ENCODE measurements around the gene CAMTA2.

DNA sequence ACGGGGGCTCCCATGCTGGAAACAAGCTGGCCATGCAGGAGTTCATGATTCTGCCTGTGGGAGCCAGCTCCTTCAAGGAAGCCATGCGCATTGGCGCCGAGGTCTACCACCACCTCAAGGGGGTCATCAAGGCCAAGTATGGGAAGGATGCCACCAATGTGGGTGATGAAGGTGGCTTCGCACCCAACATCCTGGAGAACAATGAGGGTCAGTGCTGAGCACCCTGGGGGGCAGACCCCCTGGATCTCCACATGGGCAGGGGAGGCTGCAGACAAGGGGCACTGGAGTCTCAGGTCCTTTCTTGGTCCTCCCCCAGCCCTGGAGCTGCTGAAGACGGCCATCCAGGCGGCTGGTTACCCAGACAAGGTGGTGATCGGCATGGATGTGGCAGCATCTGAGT lies 32.4 kb downstream of the CAMTA2 start:
- TF ChIP-seq KAT7 (CRISPR knock-in tag; IDR thresholded peaks at IDR 0.05; ENCODE audit: borderline replicate concordance) (no peak), ELF4 (CRISPR knock-in tag; IDR thresholded peaks at IDR 0.05; ENCODE audit: low read depth) (no peak), GABPB1 (CRISPR knock-in tag; IDR thresholded peaks at IDR 0.05) (no peak), E2F4 (CRISPR knock-in tag; IDR thresholded peaks at IDR 0.05; ENCODE audit: borderline replicate concordance, low read depth) (no peak), CBFB (CRISPR knock-in tag; IDR thresholded peaks at IDR 0.05; ENCODE audit: low read depth) (no peak), ZNF281 (CRISPR knock-in tag; IDR thresholded peaks at IDR 0.05) (no peak), MAX (CRISPR knock-in tag; IDR thresholded peaks at IDR 0.05) (no peak), NR1H2 (CRISPR knock-in tag; IDR thresholded peaks at IDR 0.05) (no peak), ZNF121 (CRISPR knock-in tag; IDR thresholded peaks at IDR 0.05) (no peak), CREB1 (CRISPR knock-in tag; IDR thresholded peaks at IDR 0.05) (no peak), JUN (CRISPR knock-in tag; IDR thresholded peaks at IDR 0.05) (no peak)
- TF ChIP-seq, protein P1, sequence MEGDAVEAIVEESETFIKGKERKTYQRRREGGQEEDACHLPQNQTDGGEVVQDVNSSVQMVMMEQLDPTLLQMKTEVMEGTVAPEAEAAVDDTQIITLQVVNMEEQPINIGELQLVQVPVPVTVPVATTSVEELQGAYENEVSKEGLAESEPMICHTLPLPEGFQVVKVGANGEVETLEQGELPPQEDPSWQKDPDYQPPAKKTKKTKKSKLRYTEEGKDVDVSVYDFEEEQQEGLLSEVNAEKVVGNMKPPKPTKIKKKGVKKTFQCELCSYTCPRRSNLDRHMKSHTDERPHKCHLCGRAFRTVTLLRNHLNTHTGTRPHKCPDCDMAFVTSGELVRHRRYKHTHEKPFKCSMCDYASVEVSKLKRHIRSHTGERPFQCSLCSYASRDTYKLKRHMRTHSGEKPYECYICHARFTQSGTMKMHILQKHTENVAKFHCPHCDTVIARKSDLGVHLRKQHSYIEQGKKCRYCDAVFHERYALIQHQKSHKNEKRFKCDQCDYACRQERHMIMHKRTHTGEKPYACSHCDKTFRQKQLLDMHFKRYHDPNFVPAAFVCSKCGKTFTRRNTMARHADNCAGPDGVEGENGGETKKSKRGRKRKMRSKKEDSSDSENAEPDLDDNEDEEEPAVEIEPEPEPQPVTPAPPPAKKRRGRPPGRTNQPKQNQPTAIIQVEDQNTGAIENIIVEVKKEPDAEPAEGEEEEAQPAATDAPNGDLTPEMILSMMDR (IDR thresholded peaks at IDR 0.05), result no peak
- TF ChIP-seq, protein P2, sequence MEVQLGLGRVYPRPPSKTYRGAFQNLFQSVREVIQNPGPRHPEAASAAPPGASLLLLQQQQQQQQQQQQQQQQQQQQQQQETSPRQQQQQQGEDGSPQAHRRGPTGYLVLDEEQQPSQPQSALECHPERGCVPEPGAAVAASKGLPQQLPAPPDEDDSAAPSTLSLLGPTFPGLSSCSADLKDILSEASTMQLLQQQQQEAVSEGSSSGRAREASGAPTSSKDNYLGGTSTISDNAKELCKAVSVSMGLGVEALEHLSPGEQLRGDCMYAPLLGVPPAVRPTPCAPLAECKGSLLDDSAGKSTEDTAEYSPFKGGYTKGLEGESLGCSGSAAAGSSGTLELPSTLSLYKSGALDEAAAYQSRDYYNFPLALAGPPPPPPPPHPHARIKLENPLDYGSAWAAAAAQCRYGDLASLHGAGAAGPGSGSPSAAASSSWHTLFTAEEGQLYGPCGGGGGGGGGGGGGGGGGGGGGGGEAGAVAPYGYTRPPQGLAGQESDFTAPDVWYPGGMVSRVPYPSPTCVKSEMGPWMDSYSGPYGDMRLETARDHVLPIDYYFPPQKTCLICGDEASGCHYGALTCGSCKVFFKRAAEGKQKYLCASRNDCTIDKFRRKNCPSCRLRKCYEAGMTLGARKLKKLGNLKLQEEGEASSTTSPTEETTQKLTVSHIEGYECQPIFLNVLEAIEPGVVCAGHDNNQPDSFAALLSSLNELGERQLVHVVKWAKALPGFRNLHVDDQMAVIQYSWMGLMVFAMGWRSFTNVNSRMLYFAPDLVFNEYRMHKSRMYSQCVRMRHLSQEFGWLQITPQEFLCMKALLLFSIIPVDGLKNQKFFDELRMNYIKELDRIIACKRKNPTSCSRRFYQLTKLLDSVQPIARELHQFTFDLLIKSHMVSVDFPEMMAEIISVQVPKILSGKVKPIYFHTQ (CRISPR knock-in tag; IDR thresholded peaks at IDR 0.05), result no peak
- TF ChIP-seq, protein P3, sequence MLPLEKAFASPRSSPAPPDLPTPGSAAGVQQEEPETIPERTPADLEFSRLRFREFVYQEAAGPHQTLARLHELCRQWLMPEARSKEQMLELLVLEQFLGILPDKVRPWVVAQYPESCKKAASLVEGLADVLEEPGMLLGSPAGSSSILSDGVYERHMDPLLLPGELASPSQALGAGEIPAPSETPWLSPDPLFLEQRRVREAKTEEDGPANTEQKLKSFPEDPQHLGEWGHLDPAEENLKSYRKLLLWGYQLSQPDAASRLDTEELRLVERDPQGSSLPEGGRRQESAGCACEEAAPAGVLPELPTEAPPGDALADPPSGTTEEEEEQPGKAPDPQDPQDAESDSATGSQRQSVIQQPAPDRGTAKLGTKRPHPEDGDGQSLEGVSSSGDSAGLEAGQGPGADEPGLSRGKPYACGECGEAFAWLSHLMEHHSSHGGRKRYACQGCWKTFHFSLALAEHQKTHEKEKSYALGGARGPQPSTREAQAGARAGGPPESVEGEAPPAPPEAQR (CRISPR knock-in tag; IDR thresholded peaks at IDR 0.05), result no peak
